GM21360 (cell line): Measurements from ENCODE around the gene ALAS2.
"Not testable (repeated sequence)": the region's sequence is repeated elsewhere in the genome, so short reads cannot be mapped to it uniquely, and the experiment has no call there.

Experiments
- ATAC-seq: cut with Tn5 transposase; IDR thresholded peaks from one replicate; pipeline ENCODE4 v1.9.1; 2021; ENCODE audit warnings: mild to moderate bottlenecking, moderate library complexity; ENCODE audit not compliant: unreplicated experiment

The ALAS2 gene

DNA sequence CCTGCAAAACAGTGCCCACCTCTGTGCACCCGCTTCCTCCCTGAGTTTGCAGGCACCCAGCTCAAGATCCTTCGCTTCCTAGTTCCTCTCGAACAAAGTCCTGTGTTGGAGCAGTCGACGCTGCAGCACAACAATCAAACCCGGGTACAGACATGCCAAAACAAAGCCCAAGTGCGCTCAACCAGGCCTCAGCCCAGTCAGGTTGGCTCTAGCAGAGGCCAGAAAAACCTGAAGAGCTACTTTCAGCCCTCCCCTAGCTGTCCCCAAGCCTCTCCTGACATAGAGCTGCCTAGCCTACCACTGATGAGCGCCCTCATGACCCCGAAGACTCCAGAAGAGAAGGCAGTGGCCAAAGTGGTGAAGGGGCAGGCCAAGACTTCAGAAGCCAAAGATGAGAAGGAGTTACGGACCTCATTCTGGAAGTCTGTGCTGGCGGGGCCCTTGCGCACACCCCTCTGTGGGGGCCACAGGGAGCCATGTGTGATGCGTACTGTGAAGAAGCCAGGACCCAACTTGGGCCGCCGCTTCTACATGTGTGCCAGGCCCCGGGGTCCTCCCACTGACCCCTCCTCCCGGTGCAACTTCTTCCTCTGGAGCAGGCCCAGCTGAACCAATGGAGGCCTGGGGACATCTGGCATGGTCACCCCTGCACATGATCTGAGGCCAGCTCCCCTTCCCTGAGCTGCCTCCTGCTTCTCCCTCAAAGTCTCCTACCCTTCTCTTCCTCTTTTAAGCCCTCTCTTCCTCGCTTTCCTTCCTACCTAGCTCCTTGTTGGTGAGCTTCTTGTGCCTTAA is 23.8 kb downstream of the ALAS2 start:
- ATAC-seq: no peak

DNA sequence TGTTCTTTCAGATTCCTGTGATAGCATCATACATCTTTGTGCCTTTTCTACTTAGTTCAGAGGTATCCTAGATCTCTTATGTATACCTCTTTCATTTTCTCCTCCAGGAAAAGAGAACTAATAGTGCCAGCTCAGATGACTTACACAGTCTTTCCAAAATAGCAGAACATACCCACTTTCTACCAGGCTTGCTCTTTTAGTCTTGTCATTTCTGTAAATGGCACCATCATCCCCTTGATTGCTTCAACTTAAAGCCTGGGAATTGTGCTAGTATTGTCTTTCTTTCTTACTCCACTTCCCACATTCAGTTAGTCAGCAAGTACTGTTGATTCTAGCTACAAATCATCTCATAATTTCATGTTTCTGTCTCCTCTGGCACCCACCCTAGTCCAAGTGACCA is 25.5 kb downstream of the ALAS2 start:
- no peak for ATAC-seq

- no peak for ATAC-seq
Measured at GRCh38 chrX:55004231-55004630, 26.5 kb downstream of the ALAS2 start.

- ATAC-seq: peak; percentile 92
Measured at GRCh38 chrX:54999717-55000598, 30.8 kb downstream of the ALAS2 start, which contains the start of gene APEX2. APEX2 (plus strand) TSS chrX:55000363; CDS start chrX:55000423, 60 bp downstream.

GRCh38 chrX:54995621-54996020 is 35.2 kb downstream of the ALAS2 start:
- ATAC-seq: no peak

DNA sequence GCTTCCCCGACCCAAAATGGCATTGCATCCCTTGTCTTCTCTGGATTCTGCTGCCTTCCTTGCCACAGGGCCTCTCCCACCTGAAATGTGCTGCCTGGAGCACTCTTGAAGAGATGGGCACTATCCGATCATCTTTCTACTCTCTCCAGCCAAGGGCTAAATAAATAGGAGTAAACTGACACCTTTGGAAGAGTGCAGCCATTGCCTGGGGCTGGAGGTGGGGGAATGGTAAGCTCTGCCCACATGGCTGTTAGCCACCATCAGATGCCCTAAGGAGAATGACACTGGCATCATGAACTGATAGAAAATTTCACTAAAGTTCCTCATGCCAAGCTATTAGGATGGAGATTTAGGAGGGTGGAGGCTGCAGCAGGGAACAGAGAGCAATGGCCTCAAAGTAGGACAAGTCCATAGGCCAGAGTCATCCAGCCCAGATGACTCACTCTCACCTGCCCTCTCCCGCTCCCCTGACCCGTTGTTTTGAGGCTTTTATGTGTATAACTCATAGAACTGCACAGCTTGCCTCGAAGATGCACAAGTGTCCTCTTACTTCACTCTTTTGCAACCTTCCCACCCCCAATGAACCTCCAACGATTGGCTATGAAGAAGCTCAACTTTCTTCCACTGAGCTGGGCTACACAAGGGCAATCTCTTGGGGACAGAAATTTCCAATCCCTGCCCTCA is 36.0 kb downstream of the ALAS2 start:
- ATAC-seq: no peak

- no peak for ATAC-seq
Measured at GRCh38 chrX:54994099-54994498, 36.7 kb downstream of the ALAS2 start, which contains the start of gene PFKFB1. PFKFB1 (minus strand) TSS chrX:54994188; CDS start chrX:54994007, 181 bp downstream.

DNA sequence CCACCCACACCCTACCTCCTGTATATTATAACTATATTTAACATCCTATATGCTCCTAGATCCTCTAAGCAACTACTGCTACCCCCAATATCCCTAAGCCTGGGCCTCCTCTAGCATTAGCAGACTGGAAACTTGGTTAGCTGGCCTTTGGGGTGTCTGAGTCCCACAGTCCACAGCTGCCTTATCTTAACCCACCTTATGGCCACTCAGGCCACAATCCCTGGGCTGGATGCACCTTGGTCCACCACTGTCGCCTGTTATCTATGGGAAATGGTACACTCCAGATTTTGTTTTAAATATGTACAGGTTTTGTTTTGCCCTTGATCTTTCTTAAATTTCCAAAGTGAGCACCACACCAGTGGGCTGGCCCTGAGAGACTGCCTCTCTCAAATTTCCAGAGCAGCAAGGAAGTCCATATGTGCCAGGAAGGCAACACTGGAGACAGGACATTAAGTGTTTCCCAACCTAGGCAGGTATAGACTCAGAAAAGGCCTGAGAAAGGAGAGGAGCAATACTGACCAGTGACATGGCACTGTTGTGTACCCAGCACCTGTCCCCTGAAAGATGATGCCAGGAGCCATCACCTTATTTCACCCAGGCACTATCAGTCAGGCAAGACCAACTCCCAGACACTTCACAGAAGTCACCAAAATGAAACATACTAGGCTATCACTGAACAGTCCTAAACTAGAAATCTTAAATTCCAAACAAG is 37.7 kb downstream of the ALAS2 start:
- ATAC-seq: no peak

DNA sequence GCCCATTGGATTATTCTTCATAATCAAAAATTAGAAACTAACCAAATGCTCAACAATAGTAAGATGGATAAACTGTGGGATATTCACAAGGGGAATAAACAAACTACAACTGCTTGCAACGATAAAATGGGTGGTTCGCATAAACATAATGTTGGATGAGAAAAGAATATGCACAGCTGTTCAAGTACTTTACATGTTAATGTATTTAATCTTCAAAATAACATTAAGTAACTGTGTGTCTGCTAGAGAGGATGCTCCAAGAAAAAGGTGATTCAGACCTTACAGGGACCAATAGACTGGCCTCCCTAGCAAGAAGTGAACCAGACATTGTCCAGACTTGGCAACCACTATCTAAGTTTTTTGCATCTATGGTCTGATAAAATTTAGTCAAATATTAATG is 39.1 kb downstream of the ALAS2 start:
- no peak for ATAC-seq

DNA sequence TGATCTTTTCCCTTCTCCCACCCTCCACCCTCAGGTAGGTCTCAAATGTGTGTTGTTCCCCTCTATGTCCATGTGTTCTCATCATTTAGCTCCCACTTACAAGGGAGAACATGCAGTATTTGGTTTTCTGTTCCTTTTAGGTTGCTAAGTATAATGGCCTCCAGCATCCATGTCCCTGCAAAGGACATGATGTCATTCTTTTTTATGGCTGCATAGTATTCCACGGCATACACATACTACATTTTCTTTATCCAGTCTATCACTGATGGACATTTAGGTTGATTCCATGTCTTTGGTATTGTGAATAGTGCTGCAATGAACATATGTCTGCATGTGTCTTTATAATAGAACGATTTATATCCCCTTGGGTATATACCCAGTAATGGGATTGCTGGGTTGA is 47.5 kb downstream of the ALAS2 start:
- not testable (repeated sequence) for ATAC-seq

DNA sequence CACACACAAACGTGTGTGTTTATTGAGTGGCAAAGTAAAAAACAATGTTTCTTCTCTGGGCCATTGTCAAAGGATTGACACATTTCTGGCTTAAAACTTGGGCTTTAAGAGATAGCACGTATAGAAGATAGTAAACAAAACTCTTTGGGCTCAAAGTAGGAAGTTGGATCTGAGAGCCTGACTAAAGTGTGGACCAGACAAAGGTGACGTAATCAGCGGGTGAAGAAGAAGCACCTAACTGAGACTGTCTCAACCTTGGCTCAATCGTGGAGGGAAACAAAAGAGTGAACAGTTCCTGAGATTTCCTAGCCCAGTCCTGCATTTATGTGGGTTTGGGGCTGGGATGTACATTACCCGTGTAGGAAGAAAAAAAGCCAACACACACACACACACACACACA is 50.4 kb downstream of the ALAS2 start:
- ATAC-seq: no peak

DNA sequence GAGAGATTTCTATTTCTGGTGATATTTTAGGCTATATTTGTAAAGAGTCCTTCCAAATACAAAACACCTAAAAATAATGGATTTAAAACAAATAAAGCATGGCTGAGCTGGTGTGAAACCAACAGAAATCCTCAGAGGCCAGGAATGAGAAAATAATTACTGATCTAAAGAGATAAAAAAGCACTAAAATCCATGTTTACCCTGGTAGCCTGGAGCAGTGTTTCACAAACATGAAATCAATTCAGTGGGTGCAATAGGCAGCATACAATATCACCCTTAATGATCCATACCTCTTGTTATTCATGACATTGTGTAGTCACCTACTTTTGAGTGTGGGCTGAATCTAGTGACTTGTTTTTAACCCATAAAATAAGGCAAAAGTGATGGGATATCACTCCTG is 51.3 kb downstream of the ALAS2 start:
- no peak for ATAC-seq

GRCh38 chrX:54978448-54978847 is 52.3 kb downstream of the ALAS2 start:
- no peak for ATAC-seq

DNA sequence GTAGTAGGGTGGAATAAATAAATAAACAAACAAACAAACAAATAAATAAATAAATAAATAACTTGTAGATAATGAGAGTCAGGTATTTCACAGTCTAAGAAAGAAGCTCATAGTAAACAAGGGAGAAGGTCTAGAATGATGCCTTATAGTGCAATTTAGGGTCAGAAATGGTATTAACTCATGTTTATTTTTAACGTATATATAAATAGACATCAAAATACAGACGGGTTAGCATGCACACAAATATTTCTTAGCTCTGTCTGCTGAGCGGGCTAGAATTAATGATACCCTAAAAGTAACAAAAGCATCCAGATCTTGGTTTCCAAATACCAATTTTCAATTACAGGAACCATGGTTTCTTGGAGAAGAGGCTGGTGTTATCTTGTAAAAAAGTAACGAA is 53.4 kb downstream of the ALAS2 start:
- no peak for ATAC-seq

GRCh38 chrX:54964766-54965497 is 65.8 kb downstream of the ALAS2 start:
- ATAC-seq: no peak

DNA sequence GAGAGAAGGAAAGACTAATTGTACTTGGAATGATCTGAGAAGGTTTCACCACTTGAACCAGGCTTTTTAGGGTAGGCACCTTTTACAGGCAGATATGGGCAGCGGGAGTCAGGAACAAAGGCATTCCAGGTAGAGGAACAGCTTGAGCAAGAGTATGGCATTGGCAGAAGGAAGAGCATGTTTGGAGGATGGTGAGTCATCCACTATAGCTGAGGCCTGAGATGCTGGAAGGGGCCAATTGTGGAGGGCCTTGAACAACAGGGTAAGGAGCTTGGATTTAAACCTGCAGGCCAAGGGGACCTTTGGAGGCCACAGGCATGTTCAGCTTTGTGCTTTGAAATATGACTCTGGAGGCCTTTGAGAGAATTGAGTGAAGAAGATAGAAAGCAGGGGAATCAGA is 69.0 kb downstream of the ALAS2 start:
- no peak for ATAC-seq
